ENCODE data around the gene HIF1A.

HIF1A gene

GRCh38 chr14:61780125-61780524 is 84.8 kb downstream of the HIF1A start:
- H2BK120ac ChIP-seq (ENCODE audit: insufficient read depth, low read length, poor library complexity) = no peak overlapping the region
- no peak overlapping the region for H3K4me2 ChIP-seq (ENCODE audit: low read length)
- H2BK5ac ChIP-seq (ENCODE audit: low read depth, low read length, poor library complexity) = no peak overlapping the region
- H3K27ac ChIP-seq (ENCODE audit: low read depth, low read length) = no peak overlapping the region
- no peaks in the 10 kb centered on the region for H3K9me3 ChIP-seq (ENCODE audit: insufficient read depth, low read depth, low read length)
- no peak overlapping the region for H3K23ac ChIP-seq (ENCODE audit: low read length)
- no peak overlapping the region for H3K14ac ChIP-seq (ENCODE audit: low read length)
- no peak overlapping the region for H2AK5ac ChIP-seq (ENCODE audit: low read length)
- no peak overlapping the region for H3K4me3 ChIP-seq (ENCODE audit: low read depth, low read length)
- H4K8ac ChIP-seq (ENCODE audit: low read depth, low read length) = no peak overlapping the region
- H3K79me2 ChIP-seq (ENCODE audit: control insufficient read depth, insufficient read depth, low read length, poor library complexity) = no peaks in the 10 kb centered on the region
- H4K12ac ChIP-seq (ENCODE audit: low read depth, low read length) = no peak overlapping the region
- no peak overlapping the region for H3K18ac ChIP-seq (ENCODE audit: low read length)
- no CpG with 5 or more reads among the region's 3 CpGs for WGBS (ENCODE audit: extremely low coverage, insufficient coverage, insufficient read length)
- no peak overlapping the region for H2AFZ ChIP-seq (ENCODE audit: insufficient read depth, low read length, poor library complexity)
- H3K27me3 ChIP-seq (ENCODE audit: insufficient read depth, low read length) = no peaks in the 10 kb centered on the region
- H3K4me1 ChIP-seq (ENCODE audit: control insufficient read depth in 1 of 2, insufficient read depth in 2 of 2, low read length in 2 of 2) = no peaks in the 10 kb centered on the region
- H3K4ac ChIP-seq (ENCODE audit: low read depth, low read length) = no peak overlapping the region
- H2BK12ac ChIP-seq (ENCODE audit: low read length) = no peak overlapping the region
- DNase-seq = no peak
- H3K9ac ChIP-seq (ENCODE audit: low read length) = no peak overlapping the region
- no peak overlapping the region for H4K91ac ChIP-seq (ENCODE audit: low read depth, low read length)
- no peaks in the 10 kb centered on the region for H3K79me1 ChIP-seq (ENCODE audit: low read length)
- H3K36me3 ChIP-seq (ENCODE audit: control insufficient read depth in 1 of 2, insufficient read depth in 2 of 2, low read length in 2 of 2) = peaks cover 9 to 15% of the 10 kb centered on the region in 2 experiments

GRCh38 chr14:61797309-61797708 is 102.0 kb downstream of the HIF1A start:
- H3K4me2 ChIP-seq (ENCODE audit: low read length) = no peak overlapping the region
- no peak overlapping the region for H2AK5ac ChIP-seq (ENCODE audit: low read length)
- H3K27me3 ChIP-seq (ENCODE audit: insufficient read depth, low read length) = no peaks in the 10 kb centered on the region
- H4K8ac ChIP-seq (ENCODE audit: low read depth, low read length) = no peak overlapping the region
- H3K4me3 ChIP-seq (ENCODE audit: low read depth, low read length) = no peak overlapping the region
- H3K9ac ChIP-seq (ENCODE audit: low read length) = no peak overlapping the region
- H3K79me1 ChIP-seq (ENCODE audit: low read length) = no peaks in the 10 kb centered on the region
- H3K23ac ChIP-seq (ENCODE audit: low read length) = no peak overlapping the region
- H3K27ac ChIP-seq (ENCODE audit: low read depth, low read length) = no peak overlapping the region
- no peak overlapping the region for H2BK12ac ChIP-seq (ENCODE audit: low read length)
- H3K4me1 ChIP-seq (ENCODE audit: control insufficient read depth in 1 of 2, insufficient read depth in 2 of 2, low read length in 2 of 2) = no peaks in the 10 kb centered on the region
- no peak overlapping the region for H4K12ac ChIP-seq (ENCODE audit: low read depth, low read length)
- no CpG with 5 or more reads among the region's 5 CpGs for WGBS (ENCODE audit: extremely low coverage, insufficient coverage, insufficient read length)
- no peaks in the 10 kb centered on the region for H3K79me2 ChIP-seq (ENCODE audit: control insufficient read depth, insufficient read depth, low read length, poor library complexity)
- peaks cover 0 to 7% of the 10 kb centered on the region in 2 experiments for H3K36me3 ChIP-seq (ENCODE audit: control insufficient read depth in 1 of 2, insufficient read depth in 2 of 2, low read length in 2 of 2)
- no peak overlapping the region for H2AFZ ChIP-seq (ENCODE audit: insufficient read depth, low read length, poor library complexity)
- H3K9me3 ChIP-seq (ENCODE audit: insufficient read depth, low read depth, low read length) = no peaks in the 10 kb centered on the region
- no peak overlapping the region for H2BK120ac ChIP-seq (ENCODE audit: insufficient read depth, low read length, poor library complexity)
- no peak overlapping the region for H3K4ac ChIP-seq (ENCODE audit: low read depth, low read length)
- no peak overlapping the region for H2BK5ac ChIP-seq (ENCODE audit: low read depth, low read length, poor library complexity)
- H3K18ac ChIP-seq (ENCODE audit: low read length) = no peak overlapping the region
- no peak overlapping the region for H4K91ac ChIP-seq (ENCODE audit: low read depth, low read length)
- no peak for DNase-seq
- no peak overlapping the region for H3K14ac ChIP-seq (ENCODE audit: low read length)

Measured in trophoblast cell (in vitro differentiated cells and primary cell).